H1 (cell line): ENCODE measurements around the gene PDIA6.

ENCODE experiments used
- BACH1 ChIP-seq: IDR thresholded peaks from 2 replicates; pipeline ENCODE4 v1.6.1; 2012; ENCODE audit warnings: low read length, improper control_type of control experiment
- CBX8 ChIP-seq: fragments of 300-800, 300-1000 bp; sonication (generic); IDR thresholded peaks from 2 replicates; pipeline ENCODE4 v1.7.1; 2016; ENCODE audit warnings: low read depth, low read length, borderline replicate concordance
- CTCF ChIP-seq, 3 experiments: IDR thresholded peaks; 1 replicate in 2 of 3; 2 replicates in 1 of 3; pipeline versions ENCODE4 v1.5.1 to v1.6.1; 2011; ENCODE audit warnings: low read length in 3 of 3, mild to moderate bottlenecking in 3 of 3, inconsistent platforms in 2 of 3, low read depth in 1 of 3, moderate library complexity in 1 of 3; ENCODE audit not compliant: insufficient read depth in 1 of 3; ENCODE audit errors: control extremely low read depth in 1 of 3
- EP300 ChIP-seq, 2 experiments: IDR thresholded peaks; 1 replicate in 1 of 2; 2 replicates in 1 of 2; pipeline ENCODE4 v1.6.1; 2011 to 2012; ENCODE audit warnings: low read depth in 2 of 2, low read length in 2 of 2, mild to moderate bottlenecking in 2 of 2, borderline replicate concordance in 1 of 2, inconsistent platforms in 1 of 2, moderate library complexity in 1 of 2
- EZH2 ChIP-seq: fragments of 200-600 bp; sonication (generic); IDR thresholded peaks from 2 replicates; pipeline ENCODE4 v1.7.1; 2012; ENCODE audit warnings: low read depth, mild to moderate bottlenecking, moderate library complexity, low read length, inconsistent platforms; ENCODE audit not compliant: severe bottlenecking
- POLR2AphosphoS5 ChIP-seq: IDR thresholded peaks from 2 replicates; pipeline ENCODE4 v1.6.1; 2011; ENCODE audit warnings: low read depth, low read length
- RAD21 ChIP-seq, 2 experiments: IDR thresholded peaks in 1 of 2; conservative IDR thresholded peaks in 1 of 2; 2 replicates each; pipeline ENCODE4 v1.6.1; 2011; ENCODE audit warnings: low read depth in 2 of 2, low read length in 2 of 2, improper control_type of control experiment in 1 of 2, inconsistent platforms in 1 of 2, mild to moderate bottlenecking in 1 of 2, moderate library complexity in 1 of 2
- SUZ12 ChIP-seq: fragments of 200-600 bp; sonication (generic); IDR thresholded peaks from 2 replicates; pipeline ENCODE4 v1.6.1; 2012; ENCODE audit warnings: mild to moderate bottlenecking, inconsistent platforms, low read length, moderate library complexity, mixed read lengths
- TBP ChIP-seq: IDR thresholded peaks from 2 replicates; pipeline ENCODE4 v1.6.1; 2011; ENCODE audit warnings: low read depth, low read length, improper control_type of control experiment
- TEAD4 ChIP-seq: IDR thresholded peaks from 2 replicates; pipeline ENCODE4 v1.6.1; 2012; ENCODE audit warnings: low read depth, low read length, inconsistent platforms, mixed read lengths
- TF ChIP-seq, protein P1 (sequence below): IDR thresholded peaks from 2 replicates; pipeline ENCODE4 v1.6.1; 2012; ENCODE audit warnings: low read length, inconsistent platforms

GRCh38 chr2:10733566-10733925 is 79.0 kb downstream of the PDIA6 start:
- no peak for TF ChIP-seq SUZ12
- TF ChIP-seq CTCF (IDR thresholded peaks at IDR 0.05; ENCODE audit: control extremely low read depth in 1 of 3, insufficient read depth in 1 of 3, low read depth in 1 of 3, low read length in 3 of 3): no peak
- TF ChIP-seq EZH2: no peak
- no peak for TF ChIP-seq TEAD4
- TF ChIP-seq, protein P1, sequence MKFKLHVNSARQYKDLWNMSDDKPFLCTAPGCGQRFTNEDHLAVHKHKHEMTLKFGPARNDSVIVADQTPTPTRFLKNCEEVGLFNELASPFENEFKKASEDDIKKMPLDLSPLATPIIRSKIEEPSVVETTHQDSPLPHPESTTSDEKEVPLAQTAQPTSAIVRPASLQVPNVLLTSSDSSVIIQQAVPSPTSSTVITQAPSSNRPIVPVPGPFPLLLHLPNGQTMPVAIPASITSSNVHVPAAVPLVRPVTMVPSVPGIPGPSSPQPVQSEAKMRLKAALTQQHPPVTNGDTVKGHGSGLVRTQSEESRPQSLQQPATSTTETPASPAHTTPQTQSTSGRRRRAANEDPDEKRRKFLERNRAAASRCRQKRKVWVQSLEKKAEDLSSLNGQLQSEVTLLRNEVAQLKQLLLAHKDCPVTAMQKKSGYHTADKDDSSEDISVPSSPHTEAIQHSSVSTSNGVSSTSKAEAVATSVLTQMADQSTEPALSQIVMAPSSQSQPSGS: no peak
- TF ChIP-seq EP300 (IDR thresholded peaks at IDR 0.05; ENCODE audit: borderline replicate concordance in 1 of 2, low read depth in 2 of 2, low read length in 2 of 2): no peak
- no peak for TF ChIP-seq RAD21 (IDR thresholded peaks at IDR 0.05 in 1 of 2, conservative IDR thresholded peaks at IDR 0.05 in 1 of 2; ENCODE audit: low read depth in 2 of 2, low read length in 2 of 2)
- no peak for TF ChIP-seq CBX8
- no peak for TF ChIP-seq TBP
- TF ChIP-seq POLR2AphosphoS5: no peak
- no peak for TF ChIP-seq BACH1
